H7 (cell line): Measurements from ENCODE around the gene SPAG16. TPM values are rescaled to one million over a fixed set of nuclear protein-coding genes. Genes with fewer than 3 reads are reported as not detected.

Experiments used
- DNase-seq: peaks from one replicate; pipeline ENCODE4 v3.0.0; 2012
- H3K27me3 ChIP-seq: 2 replicates; pipeline ENCODE4 v1.6.0; 2011; ENCODE audit warnings: mild to moderate bottlenecking, low read length; ENCODE audit not compliant: control insufficient read depth, insufficient read depth
- H3K36me3 ChIP-seq: replicated peaks from 2 replicates; pipeline ENCODE4 v1.5.1; 2011; ENCODE audit warnings: low read length; ENCODE audit not compliant: control insufficient read depth, insufficient read depth
- H3K4me3 ChIP-seq: 2 replicates; pipeline ENCODE4 v1.5.1; 2011; ENCODE audit warnings: low read depth, mild to moderate bottlenecking, control low read depth, low read length, moderate library complexity; ENCODE audit not compliant: insufficient read depth
- total RNA-seq: library from RNA; depleted of rRNA; stranded (reverse); fragments of >200 nt; shearing (Covaris generic); gene quantifications from 2 replicates; pipeline ENCODE4 v1.2.3, GENCODE V29; 2014

SPAG16 gene
- total RNA-seq, 1 experiment from 2014 or later: 17.2 TPM

- no peak for DNase-seq
- H3K27me3 ChIP-seq: no peaks in the 10 kb centered on the region
- no peaks in the 10 kb centered on the region for H3K36me3 ChIP-seq
- no peak overlapping the region for H3K4me3 ChIP-seq
Observed at GRCh38 chr2:214064471-214064870, 780.2 kb downstream of the SPAG16 start.

DNA sequence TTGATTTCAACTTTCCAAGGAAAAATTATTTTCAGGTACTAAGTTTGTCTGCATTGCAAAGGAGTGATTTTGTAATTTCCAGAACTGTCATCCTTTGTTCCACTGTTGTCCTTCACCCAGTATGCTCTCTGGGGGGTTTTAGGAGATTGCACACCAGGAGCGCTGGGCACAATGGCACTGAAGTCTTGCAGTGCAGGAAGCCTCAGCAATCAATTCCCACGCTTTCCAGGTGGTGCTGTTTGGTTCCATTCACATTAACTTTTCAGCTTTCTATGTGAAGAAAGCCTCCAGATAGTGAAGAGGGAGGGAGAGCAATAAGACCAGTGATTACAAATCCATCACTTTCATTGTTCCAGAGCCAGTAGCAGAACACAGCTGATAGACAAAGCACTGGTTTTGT is 782.6 kb downstream of the SPAG16 start:
- peak; percentile 2 for DNase-seq
- no peak overlapping the region for H3K4me3 ChIP-seq
- no peaks in the 10 kb centered on the region for H3K27me3 ChIP-seq
- H3K36me3 ChIP-seq: no peaks in the 10 kb centered on the region

GRCh38 chr2:214069254-214069653 is 785.0 kb downstream of the SPAG16 start:
- no peak for DNase-seq
- H3K27me3 ChIP-seq: no peaks in the 10 kb centered on the region
- H3K4me3 ChIP-seq: no peak overlapping the region
- H3K36me3 ChIP-seq: no peaks in the 10 kb centered on the region

DNA sequence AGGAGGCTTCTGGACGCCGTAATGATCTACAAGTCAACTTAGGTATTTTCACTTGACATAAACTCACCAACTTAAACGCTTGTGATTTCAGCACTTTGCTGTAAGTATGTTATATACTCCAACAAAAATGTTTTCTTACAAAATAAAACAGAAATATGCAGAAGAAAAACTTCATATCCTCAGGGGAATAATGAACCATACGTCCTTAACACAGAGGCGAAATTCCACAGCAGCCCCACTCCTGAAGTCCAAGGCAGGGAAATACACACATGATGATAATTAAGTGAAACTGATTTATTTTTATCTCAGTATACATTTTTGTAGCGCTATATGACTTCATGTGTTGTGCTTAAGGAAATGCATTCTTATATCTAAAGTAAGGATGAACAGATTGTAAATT is 791.2 kb downstream of the SPAG16 start:
- Histone ChIP-seq H3K36me3 (no peaks in the 10 kb centered on the region), H3K27me3 (no peaks in the 10 kb centered on the region), H3K4me3 (no peak overlapping the region)
- DNase-seq: no peak

- Histone ChIP-seq H3K36me3 (no peaks in the 10 kb centered on the region), H3K27me3 (no peaks in the 10 kb centered on the region), H3K4me3 (no peak overlapping the region)
- DNase-seq: no peak
Observed at GRCh38 chr2:214076527-214076926, 792.3 kb downstream of the SPAG16 start.

DNA sequence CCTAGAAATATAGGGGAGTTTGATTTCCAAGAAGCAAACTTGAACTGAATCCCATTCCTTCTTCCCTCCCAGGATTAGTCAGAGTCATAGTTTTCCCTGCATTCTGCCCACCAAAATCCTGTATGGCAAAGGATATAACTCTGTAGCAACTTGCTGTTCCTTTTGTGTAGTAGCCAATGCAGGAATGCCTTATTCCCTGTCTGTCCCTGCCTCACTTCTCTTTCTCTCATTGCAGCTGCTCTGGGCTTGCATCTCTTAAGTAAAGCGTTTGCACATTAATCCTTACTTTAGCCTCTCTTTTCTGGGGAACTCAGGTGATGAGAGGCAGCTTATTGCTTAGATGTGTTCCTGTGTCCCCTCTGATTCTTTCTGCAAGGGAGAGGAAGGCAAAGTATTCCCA is 793.5 kb downstream of the SPAG16 start:
- Histone ChIP-seq H3K4me3 (no peak overlapping the region), H3K36me3 (no peaks in the 10 kb centered on the region), H3K27me3 (no peaks in the 10 kb centered on the region)
- no peak for DNase-seq

- DNase-seq: no peak
- H3K36me3 ChIP-seq: no peaks in the 10 kb centered on the region
- H3K27me3 ChIP-seq: no peaks in the 10 kb centered on the region
- H3K4me3 ChIP-seq: no peak overlapping the region
Observed at GRCh38 chr2:214079032-214079431, 794.8 kb downstream of the SPAG16 start.

DNA sequence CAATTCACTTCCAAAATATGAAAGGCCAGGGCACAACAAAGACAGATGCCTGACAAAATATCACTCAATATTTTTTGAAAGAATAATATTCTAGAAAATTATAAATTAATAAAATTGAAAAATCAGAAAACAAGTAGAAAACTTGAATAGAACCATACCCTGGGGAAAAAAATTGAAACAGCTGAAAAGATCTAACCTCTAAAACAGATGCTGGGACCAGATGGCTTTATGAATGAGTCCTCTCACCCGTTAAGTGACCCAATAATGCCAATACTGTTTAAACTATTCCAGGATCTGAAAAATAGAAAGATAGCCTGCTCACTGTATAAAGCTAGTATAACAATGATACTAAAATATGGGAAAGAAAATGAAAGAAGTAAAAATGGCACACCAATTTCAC is 804.3 kb downstream of the SPAG16 start:
- H3K4me3 ChIP-seq: no peak overlapping the region
- no peaks in the 10 kb centered on the region for H3K36me3 ChIP-seq
- no peaks in the 10 kb centered on the region for H3K27me3 ChIP-seq
- DNase-seq: no peak

GRCh38 chr2:214096208-214096715 is 812.0 kb downstream of the SPAG16 start:
- Histone ChIP-seq H3K36me3 (no peaks in the 10 kb centered on the region), H3K27me3 (no peaks in the 10 kb centered on the region), H3K4me3 (no peak overlapping the region)
- no peak for DNase-seq

DNA sequence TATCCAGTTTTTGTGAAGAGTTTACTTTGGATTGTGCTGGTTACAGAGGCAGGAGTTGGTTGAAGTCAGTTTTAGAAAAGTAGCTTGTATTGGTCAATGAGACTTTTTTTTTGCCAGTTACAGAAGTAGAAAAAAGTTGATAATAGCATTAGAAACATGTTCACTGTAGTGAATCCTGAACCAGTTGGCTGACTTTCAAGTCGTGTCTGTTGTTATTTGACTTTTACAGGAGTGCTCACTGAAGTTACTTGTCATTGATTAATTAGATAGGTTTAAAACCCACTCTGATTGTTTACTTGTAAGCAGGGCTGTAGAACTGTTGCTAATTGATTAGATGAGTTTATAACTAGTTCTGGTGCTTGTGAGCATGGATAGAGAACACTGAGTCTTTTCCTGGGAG is 814.5 kb downstream of the SPAG16 start:
- no peaks in the 10 kb centered on the region for H3K36me3 ChIP-seq
- H3K27me3 ChIP-seq: no peaks in the 10 kb centered on the region
- no peak for DNase-seq
- no peak overlapping the region for H3K4me3 ChIP-seq

DNA sequence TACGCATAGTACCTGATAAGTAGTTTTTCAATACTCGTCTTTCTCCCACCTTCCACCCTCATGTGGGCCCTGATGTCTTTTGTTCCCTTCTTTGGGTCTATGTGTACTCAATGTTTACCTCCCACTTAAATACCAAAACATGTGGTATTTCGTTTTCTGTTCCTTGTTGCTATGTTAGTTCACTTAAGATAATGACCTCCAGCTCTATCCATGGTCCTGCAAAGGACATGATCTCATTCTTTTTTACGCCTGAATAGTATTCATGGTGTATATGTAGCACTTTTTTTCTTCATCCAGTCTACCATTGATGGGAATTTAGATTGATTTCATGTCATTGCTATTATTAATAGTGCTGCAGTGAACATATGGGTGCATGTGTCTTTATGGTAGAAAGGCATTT is 816.2 kb downstream of the SPAG16 start:
- H3K4me3 ChIP-seq: no peak overlapping the region
- no peaks in the 10 kb centered on the region for H3K36me3 ChIP-seq
- no peak for DNase-seq
- no peaks in the 10 kb centered on the region for H3K27me3 ChIP-seq

GRCh38 chr2:214103276-214104001 is 819.2 kb downstream of the SPAG16 start:
- DNase-seq: no peak
- no peaks in the 10 kb centered on the region for H3K27me3 ChIP-seq
- no peak overlapping the region for H3K4me3 ChIP-seq
- H3K36me3 ChIP-seq: no peaks in the 10 kb centered on the region

GRCh38 chr2:214104219-214104618 is 820.0 kb downstream of the SPAG16 start:
- DNase-seq: no peak
- Histone ChIP-seq H3K27me3 (no peaks in the 10 kb centered on the region), H3K36me3 (no peaks in the 10 kb centered on the region), H3K4me3 (no peak overlapping the region)

- DNase-seq: no peak
- no peak overlapping the region for H3K4me3 ChIP-seq
- no peaks in the 10 kb centered on the region for H3K27me3 ChIP-seq
- H3K36me3 ChIP-seq: no peaks in the 10 kb centered on the region
Observed at GRCh38 chr2:214104967-214105366, 820.7 kb downstream of the SPAG16 start.

- no peak for DNase-seq
- Histone ChIP-seq H3K4me3 (no peak overlapping the region), H3K27me3 (no peaks in the 10 kb centered on the region), H3K36me3 (no peaks in the 10 kb centered on the region)
Observed at GRCh38 chr2:214107726-214108125, 823.5 kb downstream of the SPAG16 start.

- H3K4me3 ChIP-seq: no peak overlapping the region
- H3K36me3 ChIP-seq: no peaks in the 10 kb centered on the region
- no peak for DNase-seq
- H3K27me3 ChIP-seq: no peaks in the 10 kb centered on the region
Observed at GRCh38 chr2:214108598-214108997, 824.3 kb downstream of the SPAG16 start.
